HG03469 (cell line): ENCODE data around the gene PACSIN1.

Experiments used
- ATAC-seq: cut with Tn5 transposase; IDR thresholded peaks from one replicate; pipeline ENCODE4 v1.9.1; 2021; ENCODE audit warnings: mild to moderate bottlenecking, moderate library complexity, moderate number of reproducible peaks; ENCODE audit not compliant: unreplicated experiment

Gene PACSIN1

GRCh38 chr6:34540222-34540621, 74.3 kb downstream of the PACSIN1 start:
- ATAC-seq = no peak

GRCh38 chr6:34540841-34541240, 75.0 kb downstream of the PACSIN1 start:
- no peak for ATAC-seq

GRCh38 chr6:34543421-34543820, 77.5 kb downstream of the PACSIN1 start:
- ATAC-seq = no peak

- ATAC-seq = no peak
Observed at GRCh38 chr6:34544052-34544604, 78.3 kb downstream of the PACSIN1 start.

- no peak for ATAC-seq
Observed at GRCh38 chr6:34544776-34545471, 79.0 kb downstream of the PACSIN1 start.

GRCh38 chr6:34546551-34547321, 80.9 kb downstream of the PACSIN1 start:
- no peak for ATAC-seq

GRCh38 chr6:34547701-34548644, 82.1 kb downstream of the PACSIN1 start:
- no peak for ATAC-seq

- ATAC-seq = no peak
Observed at GRCh38 chr6:34549026-34549803, 83.3 kb downstream of the PACSIN1 start.

GRCh38 chr6:34549804-34550202, 83.9 kb downstream of the PACSIN1 start:
- no peak for ATAC-seq

- ATAC-seq = no peak
Observed at GRCh38 chr6:34551720-34552119, 85.8 kb downstream of the PACSIN1 start.

GRCh38 chr6:34552620-34553019, 86.7 kb downstream of the PACSIN1 start:
- no peak for ATAC-seq

GRCh38 chr6:34553146-34553545, 87.3 kb downstream of the PACSIN1 start:
- no peak for ATAC-seq

GRCh38 chr6:34553750-34554149, 87.9 kb downstream of the PACSIN1 start:
- ATAC-seq = no peak

- ATAC-seq = no peak
Observed at GRCh38 chr6:34554291-34555006, 88.6 kb downstream of the PACSIN1 start.

GRCh38 chr6:34555007-34555322, 89.1 kb downstream of the PACSIN1 start:
- no peak for ATAC-seq

GRCh38 chr6:34555328-34555727, 89.5 kb downstream of the PACSIN1 start:
- no peak for ATAC-seq

GRCh38 chr6:34556031-34556471, 90.2 kb downstream of the PACSIN1 start, which contains the start of gene SPDEF:
Gene SPDEF (minus strand): TSS chr6:34556329. CDS start chr6:34544455, 11,874 bp downstream.
- no peak for ATAC-seq

- no peak for ATAC-seq
Observed at GRCh38 chr6:34556493-34556892, 90.6 kb downstream of the PACSIN1 start.

- ATAC-seq = no peak
Observed at GRCh38 chr6:34557228-34557627, 91.4 kb downstream of the PACSIN1 start.
